Neuronal stem cell (in vitro differentiated cells): ENCODE results near the gene PIK3R5.
A peak's percentile ranks its signal among the peaks of the same experiment; 100 is the strongest.

Source experiments
- DNase-seq: peaks from one replicate; pipeline ENCODE4 v3.0.0-alpha.2; 2013; ENCODE audit warnings: low spot score
- H2AFZ ChIP-seq: one replicate; pipeline ENCODE4 v1.6.1; 2013; ENCODE audit warnings: mild to moderate bottlenecking, low read length, inconsistent platforms
- H2AK5ac ChIP-seq: 2 replicates; pipeline ENCODE4 v1.6.1; 2013; ENCODE audit warnings: low read depth, mild to moderate bottlenecking, inconsistent platforms, low read length, moderate library complexity, mixed read lengths
- H2BK120ac ChIP-seq: 2 replicates; pipeline ENCODE4 v1.6.1; 2013; ENCODE audit warnings: low read depth, mild to moderate bottlenecking, inconsistent platforms, low read length, moderate library complexity, mixed read lengths
- H2BK12ac ChIP-seq: one replicate; pipeline ENCODE4 v1.6.1; 2013; ENCODE audit warnings: low read length, inconsistent platforms
- H2BK15ac ChIP-seq: 2 replicates; pipeline ENCODE4 v1.6.1; 2013; ENCODE audit warnings: mild to moderate bottlenecking, low read length, inconsistent platforms, mixed read lengths
- H2BK5ac ChIP-seq: one replicate; pipeline ENCODE4 v1.6.1; 2013; ENCODE audit warnings: inconsistent platforms, mild to moderate bottlenecking, low read length, moderate library complexity
- H3K14ac ChIP-seq: one replicate; pipeline ENCODE4 v1.6.1; 2013; ENCODE audit warnings: low read length, inconsistent platforms
- H3K18ac ChIP-seq: 2 replicates; pipeline ENCODE4 v1.6.1; 2013; ENCODE audit warnings: low read length, inconsistent platforms
- H3K23ac ChIP-seq: 2 replicates; pipeline ENCODE4 v1.6.1; 2013; ENCODE audit warnings: low read depth, mild to moderate bottlenecking, mixed read lengths, low read length, inconsistent platforms; ENCODE audit not compliant: poor library complexity
- H3K27ac ChIP-seq: replicated peaks from 3 replicates; pipeline ENCODE4 v1.5.1; 2013; ENCODE audit warnings: low read length, inconsistent platforms
- H3K27me3 ChIP-seq, 3 experiments: 2 replicates each; pipeline ENCODE4 v1.6.1; 2013; ENCODE audit warnings: low read length in 3 of 3, mild to moderate bottlenecking in 2 of 3, inconsistent platforms in 1 of 3, low read depth in 1 of 3, mixed read lengths in 1 of 3, moderate library complexity in 1 of 3; ENCODE audit not compliant: control insufficient read depth in 3 of 3, insufficient read depth in 3 of 3
- H3K36me3 ChIP-seq, 2 donors: replicated peaks in 1 of 2; 2 replicates each; pipeline ENCODE4 v1.6.1; 2013; ENCODE audit warnings: low read length in 2 of 2; ENCODE audit not compliant: control insufficient read depth in 2 of 2, insufficient read depth in 2 of 2
- H3K4ac ChIP-seq: 2 replicates; pipeline ENCODE4 v1.6.1; 2013; ENCODE audit warnings: inconsistent platforms, mild to moderate bottlenecking, low read length, moderate library complexity
- H3K4me1 ChIP-seq, 2 donors: 1 replicate in 1 of 2; 2 replicates in 1 of 2; pipeline ENCODE4 v1.6.1; 2013; ENCODE audit warnings: low read length in 2 of 2, low read depth in 1 of 2; ENCODE audit not compliant: control insufficient read depth in 2 of 2, insufficient read depth in 1 of 2
- H3K4me2 ChIP-seq: one replicate; pipeline ENCODE4 v1.6.1; 2013; ENCODE audit warnings: mild to moderate bottlenecking, low read length, inconsistent platforms; ENCODE audit not compliant: insufficient read depth, poor library complexity, severe bottlenecking
- H3K4me3 ChIP-seq, 2 donors: 2 replicates each; pipeline ENCODE4 v1.5.1; 2013; ENCODE audit warnings: low read length in 2 of 2, mild to moderate bottlenecking in 2 of 2, inconsistent platforms in 1 of 2, moderate library complexity in 1 of 2
- H3K79me1 ChIP-seq: one replicate; pipeline ENCODE4 v1.6.1; 2013; ENCODE audit warnings: low read depth, mild to moderate bottlenecking, inconsistent platforms, low read length, moderate library complexity
- H3K9ac ChIP-seq: one replicate; pipeline ENCODE4 v1.6.1; 2013; ENCODE audit warnings: mild to moderate bottlenecking, low read depth, low read length, inconsistent platforms; ENCODE audit not compliant: poor library complexity
- H3K9me3 ChIP-seq, 2 donors: replicated peaks in 1 of 2; 2 replicates each; pipeline versions ENCODE3 to v1.6.1; 2013; ENCODE audit warnings: low read length in 2 of 2, mild to moderate bottlenecking in 2 of 2, inconsistent platforms in 1 of 2, low read depth in 1 of 2, mixed read lengths in 1 of 2, moderate library complexity in 1 of 2; ENCODE audit not compliant: control insufficient read depth in 2 of 2, insufficient read depth in 1 of 2
- H4K8ac ChIP-seq: one replicate; pipeline ENCODE4 v1.6.1; 2013; ENCODE audit warnings: low read depth, mild to moderate bottlenecking, inconsistent platforms, low read length, moderate library complexity
- H4K91ac ChIP-seq: one replicate; pipeline ENCODE4 v1.6.1; 2013; ENCODE audit warnings: low read length, low read depth, mild to moderate bottlenecking, inconsistent platforms; ENCODE audit not compliant: poor library complexity
- WGBS, 2 donors: extraction: QIAGEN DNeasy Blood & Tissue Kit; methylation state at CpG; one replicate each; pipeline ENCODE4 v1.1.7; 2013; ENCODE audit warnings: missing lambda C conversion rate in 2 of 2, mixed read lengths in 1 of 2; ENCODE audit not compliant: insufficient read length in 2 of 2, insufficient replicate concordance in 1 of 2; ENCODE audit errors: extremely low coverage in 2 of 2; 5-methylcytosine and 5-hydroxymethylcytosine counted together

Gene PIK3R5

GRCh38 chr17:8835631-8836364, 129.7 kb downstream of the PIK3R5 start:
- no peak for DNase-seq
- no peak overlapping the region for H2BK120ac ChIP-seq
- no CpG with 5 or more reads among the region's 6 CpGs for WGBS, 2 donors
- no peak overlapping the region for H2BK15ac ChIP-seq
- H4K91ac ChIP-seq, result no peak overlapping the region
- no peak overlapping the region for H3K27ac ChIP-seq
- no peaks in the 10 kb centered on the region for H3K36me3 ChIP-seq
- H3K4me2 ChIP-seq, result no peak overlapping the region
- no peak overlapping the region for H3K4me3 ChIP-seq
- H3K4me1 ChIP-seq, result peaks cover 0 to 3% of the 10 kb centered on the region in 2 donors
- no peaks in the 10 kb centered on the region for H3K79me1 ChIP-seq
- no peaks in the 10 kb centered on the region for H3K27me3 ChIP-seq
- H3K4ac ChIP-seq, result no peak overlapping the region
- no peak overlapping the region for H2BK5ac ChIP-seq
- no peak overlapping the region for H2BK12ac ChIP-seq
- H3K18ac ChIP-seq, result peak overlapping the region; percentile 82
- H3K14ac ChIP-seq, result no peak overlapping the region
- peak overlapping the region; percentile 51 for H3K9ac ChIP-seq
- peak overlapping the region; percentile 12 for H3K23ac ChIP-seq
- H2AK5ac ChIP-seq, result peak overlapping the region; percentile 81
- H4K8ac ChIP-seq, result no peak overlapping the region
- H2AFZ ChIP-seq, result no peak overlapping the region
- no peaks in the 10 kb centered on the region for H3K9me3 ChIP-seq

- Histone ChIP-seq H2BK5ac (no peak overlapping the region), H3K4me3 (peak overlapping the region in 1 of 2 donors; percentile 19), H2AK5ac (no peak overlapping the region), H4K91ac (no peak overlapping the region), H3K4me2 (no peak overlapping the region), H3K27ac (no peak overlapping the region), H3K4ac (no peak overlapping the region), H2AFZ (no peak overlapping the region), H3K4me1 (peaks cover 0 to 3% of the 10 kb centered on the region in 2 donors), H2BK120ac (no peak overlapping the region), H3K9ac (no peak overlapping the region), H3K23ac (no peak overlapping the region), H3K36me3 (no peaks in the 10 kb centered on the region), H3K9me3 (no peaks in the 10 kb centered on the region), H2BK15ac (no peak overlapping the region), H3K79me1 (no peaks in the 10 kb centered on the region), H3K27me3 (no peaks in the 10 kb centered on the region), H2BK12ac (no peak overlapping the region), H4K8ac (no peak overlapping the region), H3K14ac (no peak overlapping the region), H3K18ac (no peak overlapping the region)
- WGBS, 2 donors, result no CpG with 5 or more reads among the region's 14 CpGs
- DNase-seq, result no peak
Observed at GRCh38 chr17:8835106-8835505, 130.4 kb downstream of the PIK3R5 start.

- H3K23ac ChIP-seq, result no peak overlapping the region
- H3K14ac ChIP-seq, result no peak overlapping the region
- no peak overlapping the region for H2BK5ac ChIP-seq
- H4K8ac ChIP-seq, result no peak overlapping the region
- no CpG with 5 or more reads among the region's 33 CpGs for WGBS, 2 donors
- H2AK5ac ChIP-seq, result no peak overlapping the region
- no peaks in the 10 kb centered on the region for H3K36me3 ChIP-seq
- DNase-seq, result peak; percentile 41
- H4K91ac ChIP-seq, result no peak overlapping the region
- H3K27me3 ChIP-seq, result no peaks in the 10 kb centered on the region
- H3K18ac ChIP-seq, result peak overlapping the region; percentile 91
- no peaks in the 10 kb centered on the region for H3K79me1 ChIP-seq
- no peak overlapping the region for H3K27ac ChIP-seq
- H3K4me3 ChIP-seq, result no peak overlapping the region
- H3K9ac ChIP-seq, result peak overlapping the region; percentile 66
- peak overlapping the region; percentile 6 for H2BK15ac ChIP-seq
- no peak overlapping the region for H2BK120ac ChIP-seq
- peak overlapping the region; percentile 19 for H3K4ac ChIP-seq
- H3K4me1 ChIP-seq, result peaks cover 0 to 5% of the 10 kb centered on the region in 2 donors
- no peak overlapping the region for H3K4me2 ChIP-seq
- H3K9me3 ChIP-seq, result no peaks in the 10 kb centered on the region
- H2BK12ac ChIP-seq, result no peak overlapping the region
- no peak overlapping the region for H2AFZ ChIP-seq
Observed at GRCh38 chr17:8832711-8833352, 132.7 kb downstream of the PIK3R5 start.

- H3K4me1 ChIP-seq, result peaks cover 0 to 2% of the 10 kb centered on the region in 2 donors
- no peak overlapping the region for H3K4ac ChIP-seq
- DNase-seq, result no peak
- no peak overlapping the region for H3K4me2 ChIP-seq
- H4K91ac ChIP-seq, result no peak overlapping the region
- no CpG with 5 or more reads among the region's 7 CpGs for WGBS, 2 donors
- H3K18ac ChIP-seq, result no peak overlapping the region
- no peaks in the 10 kb centered on the region for H3K9me3 ChIP-seq
- H3K4me3 ChIP-seq, result no peak overlapping the region
- no peak overlapping the region for H2BK5ac ChIP-seq
- no peak overlapping the region for H2AFZ ChIP-seq
- H3K27ac ChIP-seq, result no peak overlapping the region
- H2AK5ac ChIP-seq, result peak overlapping the region; percentile 49
- H2BK15ac ChIP-seq, result no peak overlapping the region
- no peak overlapping the region for H2BK120ac ChIP-seq
- H3K27me3 ChIP-seq, result no peaks in the 10 kb centered on the region
- no peak overlapping the region for H3K9ac ChIP-seq
- H3K36me3 ChIP-seq, result no peaks in the 10 kb centered on the region
- H3K14ac ChIP-seq, result no peak overlapping the region
- H3K79me1 ChIP-seq, result no peaks in the 10 kb centered on the region
- no peak overlapping the region for H4K8ac ChIP-seq
- no peak overlapping the region for H2BK12ac ChIP-seq
- no peak overlapping the region for H3K23ac ChIP-seq
Observed at GRCh38 chr17:8831234-8831849, 134.2 kb downstream of the PIK3R5 start.
